OCI-LY7 (cell line): Measurements from ENCODE around the gene ASPM. TPM values are rescaled to one million over a fixed set of nuclear protein-coding genes. Genes with fewer than 3 reads are reported as not detected.

Experiments used
- Bru-seq: library from RNA; stranded (reverse); fragments of 400-500 nt; gene quantifications from one replicate; lab custom pipeline; 2021; lab: Mats Ljungman, UMichigan
- BruChase-seq, 2 experiments: library from RNA; stranded (reverse); fragments of 400-500 nt; gene quantifications; one replicate each; lab custom pipeline; 2021; lab: Mats Ljungman, UMichigan
- BruUV-seq: library from RNA; stranded (reverse); fragments of 400-500 nt; replicated peaks from 2 replicates; lab custom pipeline; 2021; lab: Mats Ljungman, UMichigan
- CTCF ChIA-PET: fragments of 300-600 bp; sonication (Branson Sonifier 250); formaldehyde crosslinking; loops from one replicate; lab custom pipeline; 2022; ENCODE audit warnings: antibody characterized with exemption; ENCODE audit not compliant: unreplicated experiment; lab: Charles Lee
- POLR2A ChIA-PET: fragments of 300-600 bp; sonication (Branson Sonifier 250); formaldehyde crosslinking; loops from one replicate; lab custom pipeline; 2022; ENCODE audit warnings: antibody characterized with exemption; lab: Charles Lee
- DNase-seq: peaks from one replicate; pipeline ENCODE4 v3.0.0-alpha.2; 2015; ENCODE audit warnings: low spot score
- H2AFZ ChIP-seq: fragments of 200-600 bp; sonication (generic), shearing (Covaris generic); 2 replicates; pipeline ENCODE4 v1.6.1; 2014; ENCODE audit warnings: mild to moderate bottlenecking, antibody characterized with exemption, low read length, moderate library complexity
- H3K27ac ChIP-seq: fragments of 200-600 bp; sonication (generic); 2 replicates; pipeline ENCODE4 v1.5.1; 2014; ENCODE audit warnings: mixed run types, low read depth, mild to moderate bottlenecking, moderate library complexity, low read length, inconsistent platforms; ENCODE audit not compliant: poor library complexity, severe bottlenecking
- H3K36me3 ChIP-seq: fragments of 200-600 bp; sonication (generic); 2 replicates; pipeline ENCODE4 v1.6.1; 2014; ENCODE audit warnings: mild to moderate bottlenecking, antibody characterized with exemption, low read length, moderate library complexity, mixed read lengths; ENCODE audit not compliant: insufficient read depth
- H3K4me1 ChIP-seq: fragments of 200-600 bp; sonication (generic); 2 replicates; pipeline ENCODE4 v1.5.1; 2014; ENCODE audit warnings: mild to moderate bottlenecking, low read length; ENCODE audit not compliant: insufficient read depth, poor library complexity, severe bottlenecking
- H3K4me2 ChIP-seq: fragments of 200-600 bp; sonication (generic); 2 replicates; pipeline ENCODE4 v1.6.1; 2014; ENCODE audit warnings: mild to moderate bottlenecking, low read length
- H3K4me3 ChIP-seq: fragments of 200-600 bp; sonication (generic); 2 replicates; pipeline ENCODE4 v1.5.1; 2014; ENCODE audit warnings: mild to moderate bottlenecking, low read depth, low read length; ENCODE audit not compliant: poor library complexity, severe bottlenecking
- H3K79me2 ChIP-seq: fragments of 200-600 bp; sonication (generic); 2 replicates; pipeline ENCODE4 v1.6.1; 2016; ENCODE audit warnings: low read depth, mild to moderate bottlenecking, low read length, moderate library complexity, mixed read lengths; ENCODE audit not compliant: insufficient read depth
- H3K9me2 ChIP-seq: fragments of 200-600 bp; sonication (generic); 2 replicates; pipeline ENCODE4 v1.6.1; 2016; ENCODE audit warnings: mild to moderate bottlenecking, low read length, mixed read lengths; ENCODE audit not compliant: insufficient read depth
- H3K9me3 ChIP-seq: fragments of 200-600 bp; sonication (generic); 2 replicates; pipeline ENCODE4 v1.6.1; 2014; ENCODE audit warnings: mild to moderate bottlenecking, mixed run types, low read length, mixed read lengths
- H4K20me1 ChIP-seq: fragments of 200-600 bp; sonication (generic); 2 replicates; pipeline ENCODE4 v1.6.1; 2014; ENCODE audit warnings: mild to moderate bottlenecking, antibody characterized with exemption, low read length, moderate library complexity, mixed read lengths; ENCODE audit not compliant: insufficient read depth
- EZH2phosphoT487 ChIP-seq: fragments of 200-600 bp; sonication (generic); IDR thresholded peaks from 2 replicates; pipeline ENCODE4 v1.6.1; 2018; ENCODE audit warnings: low read depth, borderline replicate concordance, mild to moderate bottlenecking, mixed run types, antibody characterized with exemption, low read length, moderate library complexity, mixed read lengths
- intact Hi-C: fragments of 100-400 bp; cut with micrococcal nuclease; formaldehyde crosslinking; loops from one replicate; pipeline ENCODE4 v1.10.0; 2022; ENCODE audit not compliant: unreplicated experiment
- long read RNA-seq: library from polyadenylated mRNA; stranded (forward); transcript quantifications from one replicate; pipeline ENCODE4 v2.0.0, GENCODE V29; 2022
- total RNA-seq, 2 experiments: library from RNA; depleted of rRNA in 1 of 2; stranded (reverse); fragments of >200 nt in 1 of 2; shearing (Covaris generic) in 1 of 2; gene quantifications; 2 replicates each; pipeline ENCODE4 v1.2.3, GENCODE V29; 2014 to 2022
- TF ChIP-seq, protein P1 (sequence below): fragments of 200-600 bp; sonication (generic); conservative IDR thresholded peaks from 2 replicates; pipeline ENCODE4 v1.5.1; 2014; ENCODE audit warnings: mild to moderate bottlenecking, antibody characterized with exemption, low read length, moderate library complexity, mixed read lengths

The ASPM gene, protein sequence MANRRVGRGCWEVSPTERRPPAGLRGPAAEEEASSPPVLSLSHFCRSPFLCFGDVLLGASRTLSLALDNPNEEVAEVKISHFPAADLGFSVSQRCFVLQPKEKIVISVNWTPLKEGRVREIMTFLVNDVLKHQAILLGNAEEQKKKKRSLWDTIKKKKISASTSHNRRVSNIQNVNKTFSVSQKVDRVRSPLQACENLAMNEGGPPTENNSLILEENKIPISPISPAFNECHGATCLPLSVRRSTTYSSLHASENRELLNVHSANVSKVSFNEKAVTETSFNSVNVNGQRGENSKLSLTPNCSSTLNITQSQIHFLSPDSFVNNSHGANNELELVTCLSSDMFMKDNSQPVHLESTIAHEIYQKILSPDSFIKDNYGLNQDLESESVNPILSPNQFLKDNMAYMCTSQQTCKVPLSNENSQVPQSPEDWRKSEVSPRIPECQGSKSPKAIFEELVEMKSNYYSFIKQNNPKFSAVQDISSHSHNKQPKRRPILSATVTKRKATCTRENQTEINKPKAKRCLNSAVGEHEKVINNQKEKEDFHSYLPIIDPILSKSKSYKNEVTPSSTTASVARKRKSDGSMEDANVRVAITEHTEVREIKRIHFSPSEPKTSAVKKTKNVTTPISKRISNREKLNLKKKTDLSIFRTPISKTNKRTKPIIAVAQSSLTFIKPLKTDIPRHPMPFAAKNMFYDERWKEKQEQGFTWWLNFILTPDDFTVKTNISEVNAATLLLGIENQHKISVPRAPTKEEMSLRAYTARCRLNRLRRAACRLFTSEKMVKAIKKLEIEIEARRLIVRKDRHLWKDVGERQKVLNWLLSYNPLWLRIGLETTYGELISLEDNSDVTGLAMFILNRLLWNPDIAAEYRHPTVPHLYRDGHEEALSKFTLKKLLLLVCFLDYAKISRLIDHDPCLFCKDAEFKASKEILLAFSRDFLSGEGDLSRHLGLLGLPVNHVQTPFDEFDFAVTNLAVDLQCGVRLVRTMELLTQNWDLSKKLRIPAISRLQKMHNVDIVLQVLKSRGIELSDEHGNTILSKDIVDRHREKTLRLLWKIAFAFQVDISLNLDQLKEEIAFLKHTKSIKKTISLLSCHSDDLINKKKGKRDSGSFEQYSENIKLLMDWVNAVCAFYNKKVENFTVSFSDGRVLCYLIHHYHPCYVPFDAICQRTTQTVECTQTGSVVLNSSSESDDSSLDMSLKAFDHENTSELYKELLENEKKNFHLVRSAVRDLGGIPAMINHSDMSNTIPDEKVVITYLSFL (N-terminal part only)
- total RNA-seq (2014; rRNA removed; shearing (Covaris generic)) (88.4 and 88.6 TPM in 2 replicates), total RNA-seq (2022) (76.8 and 93.9 TPM in 2 replicates), Bru-seq, nascent RNA (percentile 96 among the genes with signal in this experiment), BruChase-seq, experiment 1, labeled RNA remaining after a 6-hour chase (percentile 94 among the genes with signal in this experiment), BruChase-seq, experiment 2, labeled RNA remaining after a 2-hour chase (percentile 97 among the genes with signal in this experiment)
- long read RNA-seq, full-length matches to known transcripts: 33 of 71 reads
- long read RNA-seq, partial matches to known transcripts: 25 of 71 reads
- long read RNA-seq, other reads (novel, unspliced or antisense): 13 of 71 reads

DNA sequence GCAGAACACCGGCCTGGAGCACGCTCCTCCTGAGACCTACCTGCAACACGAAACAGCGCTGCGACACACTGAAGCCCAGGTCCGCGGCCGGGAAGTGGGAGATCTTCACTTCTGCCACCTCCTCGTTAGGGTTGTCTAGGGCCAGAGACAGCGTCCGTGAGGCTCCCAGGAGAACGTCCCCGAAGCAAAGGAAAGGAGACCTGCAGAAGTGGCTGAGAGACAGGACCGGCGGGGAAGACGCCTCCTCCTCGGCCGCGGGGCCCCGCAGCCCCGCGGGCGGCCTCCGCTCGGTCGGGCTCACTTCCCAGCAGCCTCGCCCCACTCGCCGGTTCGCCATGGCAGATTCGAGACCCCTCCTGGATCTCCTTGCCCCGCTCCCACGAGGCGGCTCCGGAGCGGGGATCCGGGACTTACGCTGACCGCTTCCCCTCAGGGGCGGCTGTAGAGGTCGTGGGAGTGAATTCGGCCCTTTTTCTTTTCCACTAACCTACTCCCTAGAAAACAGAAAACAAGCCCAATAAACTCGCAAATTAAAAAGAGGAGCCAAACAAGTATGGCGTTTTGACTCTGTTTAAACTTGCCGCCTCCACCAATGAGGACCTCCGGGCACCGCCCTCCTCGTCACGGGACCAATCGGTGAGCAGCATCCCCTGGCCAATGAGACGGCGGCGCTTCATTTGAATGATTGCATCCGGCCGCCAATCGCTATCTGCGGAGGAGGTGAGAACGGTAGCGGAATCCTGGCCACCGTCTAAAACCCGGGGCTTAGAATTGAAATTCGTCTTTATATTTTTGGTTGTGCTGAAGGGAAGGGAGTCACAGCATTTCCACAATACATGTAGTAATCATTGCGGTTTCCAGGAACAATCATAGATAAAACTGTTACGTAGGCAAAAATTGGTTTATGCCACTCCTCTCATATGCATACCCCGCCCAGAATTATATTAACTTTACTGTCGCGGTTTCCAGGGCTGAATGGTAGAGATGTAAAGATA, at the start of gene ASPM:
Gene ASPM, minus strand, starts transcription at position 569 of the 995 bp plus-strand sequence. Its CDS starts 232 bp downstream, at position 337.
- peaks cover 29% of the 10 kb centered on the region for H3K4me1 ChIP-seq
- peaks cover 40% of the 10 kb centered on the region for H3K36me3 ChIP-seq
- POLR2A ChIA-PET: interaction anchor here (1.3 kb wide), 1 partner anchor 10 kb away, joined by 6 read pairs; no protein-coding TSS in a partner anchor
- peaks cover 50% of the 10 kb centered on the region for H3K79me2 ChIP-seq
- intact Hi-C loops: loop anchor here (5.0 to 10.0 kb wide), 2 partner anchors 628 to 1321 kb away; partner anchors contain the start of gene DENND1B
- peak within 1 kb of the TSS; percentile 82 for H3K4me2 ChIP-seq
- no peaks in the 10 kb centered on the region for H3K9me3 ChIP-seq
- no peak for TF ChIP-seq EZH2phosphoT487
- TF ChIP-seq, protein P1, sequence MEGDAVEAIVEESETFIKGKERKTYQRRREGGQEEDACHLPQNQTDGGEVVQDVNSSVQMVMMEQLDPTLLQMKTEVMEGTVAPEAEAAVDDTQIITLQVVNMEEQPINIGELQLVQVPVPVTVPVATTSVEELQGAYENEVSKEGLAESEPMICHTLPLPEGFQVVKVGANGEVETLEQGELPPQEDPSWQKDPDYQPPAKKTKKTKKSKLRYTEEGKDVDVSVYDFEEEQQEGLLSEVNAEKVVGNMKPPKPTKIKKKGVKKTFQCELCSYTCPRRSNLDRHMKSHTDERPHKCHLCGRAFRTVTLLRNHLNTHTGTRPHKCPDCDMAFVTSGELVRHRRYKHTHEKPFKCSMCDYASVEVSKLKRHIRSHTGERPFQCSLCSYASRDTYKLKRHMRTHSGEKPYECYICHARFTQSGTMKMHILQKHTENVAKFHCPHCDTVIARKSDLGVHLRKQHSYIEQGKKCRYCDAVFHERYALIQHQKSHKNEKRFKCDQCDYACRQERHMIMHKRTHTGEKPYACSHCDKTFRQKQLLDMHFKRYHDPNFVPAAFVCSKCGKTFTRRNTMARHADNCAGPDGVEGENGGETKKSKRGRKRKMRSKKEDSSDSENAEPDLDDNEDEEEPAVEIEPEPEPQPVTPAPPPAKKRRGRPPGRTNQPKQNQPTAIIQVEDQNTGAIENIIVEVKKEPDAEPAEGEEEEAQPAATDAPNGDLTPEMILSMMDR: no peak
- H4K20me1 ChIP-seq: peaks cover 14% of the 10 kb centered on the region
- peak; percentile 95 for DNase-seq
- peak within 1 kb of the TSS; percentile 90 for H3K27ac ChIP-seq
- H2AFZ ChIP-seq: peak within 1 kb of the TSS; percentile 95
- no peaks in the 10 kb centered on the region for H3K9me2 ChIP-seq
- CTCF ChIA-PET: no interaction called here
- peak within 1 kb of the TSS; percentile 88 for H3K4me3 ChIP-seq
- BruUV-seq: TSS peak; percentile 65

DNA sequence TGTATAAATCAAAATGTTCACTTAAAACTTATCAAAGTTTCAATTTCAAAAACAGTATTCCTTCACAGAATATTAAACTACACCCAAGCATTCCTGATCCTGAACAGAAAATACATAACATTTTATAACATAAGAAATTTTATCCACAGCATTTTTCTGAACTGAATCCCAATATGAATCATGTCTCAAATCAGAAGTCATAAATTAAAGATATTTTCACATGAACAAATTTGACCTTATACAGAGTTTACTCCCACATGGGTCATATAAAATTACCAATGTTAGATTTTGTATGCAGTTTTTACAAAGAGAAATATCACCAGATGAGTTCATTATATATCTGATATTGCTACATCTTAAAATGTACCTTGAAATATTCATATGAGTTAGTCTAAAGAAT, 48.6 kb upstream of the ASPM start:
- Histone ChIP-seq H3K4me2 (peak overlapping the region; percentile 88; the same call in 1 of the 2 replicates), H4K20me1 (peaks cover 14% of the 10 kb centered on the region), H3K4me3 (no peak overlapping the region), H2AFZ (no peak overlapping the region), H3K9me3 (no peaks in the 10 kb centered on the region), H3K79me2 (peaks cover 69% of the 10 kb centered on the region), H3K27ac (no peak overlapping the region), H3K9me2 (no peaks in the 10 kb centered on the region), H3K4me1 (peaks cover 38% of the 10 kb centered on the region), H3K36me3 (peaks cover 26% of the 10 kb centered on the region)
- intact Hi-C loops: no loop called here
- ChIA-PET POLR2A (interaction anchor here (0.5 to 0.7 kb wide), 2 partner anchors 29 to 114 kb away, joined by 3 to 4 read pairs; no protein-coding TSS in a partner anchor), CTCF (no interaction called here)
- no peak for DNase-seq
- TF ChIP-seq, protein P1: no peak
- TF ChIP-seq EZH2phosphoT487: no peak
- BruUV-seq: no TSS peak
